ENCODE data around the gene STIM1. TPM values are rescaled to one million over a fixed set of nuclear protein-coding genes. Genes with fewer than 3 reads are reported as not detected.

The STIM1 gene
- total RNA-seq, 2 experiments from 2014 or later, result 62.9 to 68.5 TPM

GRCh38 chr11:3906166-3906565, 50.7 kb downstream of the STIM1 start:
- CTCF ChIA-PET, result interaction anchor here (0.9 to 2.6 kb wide), 10 partner anchors 11 to 167 kb away, joined by 3 to 11 read pairs (median 3); partner anchors contain the start of gene STIM1
- no peaks in the 10 kb centered on the region for H3K27me3 Mint-ChIP-seq (ENCODE audit: low read depth)
- DNase-seq, result peak; percentile 17
- H3K9me3 Mint-ChIP-seq, result no peaks in the 10 kb centered on the region
- intact Hi-C loops (cut with micrococcal nuclease), result loop anchor here (1.0 kb wide), 1 partner anchor 152 kb away; no protein-coding TSS in a partner anchor
- peaks cover 76% of the 10 kb centered on the region for H3K4me1 Mint-ChIP-seq (ENCODE audit: low read depth)
- H3K27ac Mint-ChIP-seq, result peak overlapping the region; percentile 66
- no peaks in the 10 kb centered on the region for H3K36me3 Mint-ChIP-seq (ENCODE audit: low read depth)
- H3K4me3 Mint-ChIP-seq, result no peak overlapping the region

DNA sequence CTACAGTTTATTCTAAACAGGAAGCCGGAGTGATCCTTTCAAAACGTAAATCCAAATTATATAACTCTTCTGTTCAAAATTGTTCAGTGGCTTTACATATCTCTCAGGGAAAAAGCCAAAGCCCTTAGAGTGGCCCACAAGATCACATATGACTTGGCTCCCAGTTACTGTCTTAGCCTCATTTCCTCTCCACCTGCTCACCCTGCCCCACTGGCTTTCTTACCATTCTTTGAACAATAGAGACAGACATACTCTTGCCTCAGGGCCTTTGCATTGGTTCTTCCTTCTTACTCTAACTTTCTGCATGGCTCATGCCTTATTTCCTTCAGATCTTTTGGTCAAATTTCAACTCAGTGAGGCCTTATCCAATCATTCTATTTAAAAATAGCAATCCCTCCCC, 52.1 kb downstream of the STIM1 start:
- DNase-seq, result peak; percentile 58
- H3K9me3 Mint-ChIP-seq, result no peaks in the 10 kb centered on the region
- no peaks in the 10 kb centered on the region for H3K36me3 Mint-ChIP-seq (ENCODE audit: low read depth)
- CTCF ChIA-PET, result interaction anchor here (2.6 kb wide), 1 partner anchor 53 kb away, joined by 11 read pairs; the partner anchor contains the start of gene STIM1
- intact Hi-C loops (cut with micrococcal nuclease), result no loop called here
- H3K27me3 Mint-ChIP-seq (ENCODE audit: low read depth), result no peaks in the 10 kb centered on the region
- no peak overlapping the region for H3K4me3 Mint-ChIP-seq
- H3K4me1 Mint-ChIP-seq (ENCODE audit: low read depth), result peaks cover 68% of the 10 kb centered on the region
- H3K27ac Mint-ChIP-seq, result peak overlapping the region; percentile 14

- intact Hi-C loops (cut with micrococcal nuclease), result no loop called here
- H3K27ac Mint-ChIP-seq, result no peak overlapping the region
- no peaks in the 10 kb centered on the region for H3K36me3 Mint-ChIP-seq (ENCODE audit: low read depth)
- peaks cover 58% of the 10 kb centered on the region for H3K4me1 Mint-ChIP-seq (ENCODE audit: low read depth)
- H3K9me3 Mint-ChIP-seq, result no peaks in the 10 kb centered on the region
- DNase-seq, result no peak
- no peak overlapping the region for H3K4me3 Mint-ChIP-seq
- CTCF ChIA-PET, result no interaction called here
- H3K27me3 Mint-ChIP-seq (ENCODE audit: low read depth), result no peaks in the 10 kb centered on the region
These were observed 54.4 kb downstream of the STIM1 start for GRCh38 chr11:3909901-3910300.

DNA sequence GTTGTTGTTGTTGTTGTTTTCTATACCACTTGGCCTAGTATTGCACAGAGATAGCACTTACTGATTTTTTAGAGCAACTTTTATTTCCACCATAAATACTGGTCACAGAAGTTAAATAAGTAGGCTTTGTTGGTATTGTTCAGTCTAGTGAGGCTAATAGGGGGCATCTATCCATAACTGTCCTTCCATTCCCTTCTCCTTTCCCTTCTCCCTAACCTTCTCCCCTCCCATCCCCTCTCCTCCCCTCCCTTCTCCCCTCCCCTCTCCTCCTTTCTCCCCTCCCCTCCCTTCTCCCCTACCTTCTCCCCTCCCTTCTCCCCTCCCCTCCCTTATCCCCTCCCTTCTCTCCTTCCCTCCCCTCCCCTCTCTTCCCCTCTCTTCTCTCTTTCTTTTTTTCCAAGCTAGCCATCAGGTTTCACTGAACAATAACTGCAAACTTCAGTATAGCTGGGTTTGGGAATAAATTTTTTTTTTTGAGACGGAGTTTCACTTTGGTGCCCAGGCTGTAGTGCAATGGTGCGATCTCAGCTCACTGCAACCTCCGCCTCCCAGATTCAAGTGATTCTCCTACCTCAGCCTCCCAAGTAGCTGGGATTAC, 56.5 kb downstream of the STIM1 start:
- no peak for DNase-seq
- intact Hi-C loops (cut with micrococcal nuclease), result no loop called here
- H3K4me3 Mint-ChIP-seq, result no peak overlapping the region
- H3K9me3 Mint-ChIP-seq, result no peaks in the 10 kb centered on the region
- no peaks in the 10 kb centered on the region for H3K36me3 Mint-ChIP-seq (ENCODE audit: low read depth)
- H3K27ac Mint-ChIP-seq, result no peak overlapping the region
- H3K4me1 Mint-ChIP-seq (ENCODE audit: low read depth), result peaks cover 50% of the 10 kb centered on the region
- CTCF ChIA-PET, result interaction anchor here (0.7 to 0.9 kb wide), 3 partner anchors 14 to 161 kb away, joined by 3 to 4 read pairs (median 3); no protein-coding TSS in a partner anchor
- no peaks in the 10 kb centered on the region for H3K27me3 Mint-ChIP-seq (ENCODE audit: low read depth)

- CTCF ChIA-PET, result interaction anchor here (1.5 kb wide), 1 partner anchor 59 kb away, joined by 7 read pairs; the partner anchor contains the start of gene STIM1
- no peak for DNase-seq
- H3K27ac Mint-ChIP-seq, result no peak overlapping the region
- H3K36me3 Mint-ChIP-seq (ENCODE audit: low read depth), result peaks cover 6% of the 10 kb centered on the region
- intact Hi-C loops (cut with micrococcal nuclease), result no loop called here
- no peaks in the 10 kb centered on the region for H3K27me3 Mint-ChIP-seq (ENCODE audit: low read depth)
- no peak overlapping the region for H3K4me3 Mint-ChIP-seq
- H3K9me3 Mint-ChIP-seq, result peaks cover 5% of the 10 kb centered on the region
- H3K4me1 Mint-ChIP-seq (ENCODE audit: low read depth), result peaks cover 58% of the 10 kb centered on the region
These were observed 58.5 kb downstream of the STIM1 start for GRCh38 chr11:3913921-3914320.

GRCh38 chr11:3914805-3915204, 59.3 kb downstream of the STIM1 start:
- DNase-seq, result no peak
- Mint-ChIP-seq H3K36me3 (ENCODE audit: low read depth) (peaks cover 10% of the 10 kb centered on the region), H3K27me3 (ENCODE audit: low read depth) (no peaks in the 10 kb centered on the region), H3K9me3 (peaks cover 8% of the 10 kb centered on the region), H3K4me3 (no peak overlapping the region), H3K4me1 (ENCODE audit: low read depth) (peaks cover 61% of the 10 kb centered on the region), H3K27ac (no peak overlapping the region)
- intact Hi-C loops (cut with micrococcal nuclease), result no loop called here
- CTCF ChIA-PET, result interaction anchor here (0.7 to 2.3 kb wide), 3 partner anchors 33 to 65 kb away, joined by 6 to 9 read pairs (median 7); partner anchors contain the start of gene STIM1

- Mint-ChIP-seq H3K4me1 (ENCODE audit: low read depth) (peaks cover 68% of the 10 kb centered on the region), H3K36me3 (ENCODE audit: low read depth) (peaks cover 10% of the 10 kb centered on the region), H3K4me3 (no peak overlapping the region), H3K27ac (peak overlapping the region; percentile 67), H3K9me3 (peaks cover 8% of the 10 kb centered on the region), H3K27me3 (ENCODE audit: low read depth) (no peaks in the 10 kb centered on the region)
- intact Hi-C loops (cut with micrococcal nuclease), result no loop called here
- CTCF ChIA-PET, result interaction anchor here (1.4 to 3.3 kb wide), 2 partner anchors 11 to 62 kb away, joined by 4 to 10 read pairs; partner anchors contain the start of gene STIM1
- DNase-seq, result peak; percentile 76
These were observed 61.5 kb downstream of the STIM1 start for GRCh38 chr11:3916962-3917361.

DNA sequence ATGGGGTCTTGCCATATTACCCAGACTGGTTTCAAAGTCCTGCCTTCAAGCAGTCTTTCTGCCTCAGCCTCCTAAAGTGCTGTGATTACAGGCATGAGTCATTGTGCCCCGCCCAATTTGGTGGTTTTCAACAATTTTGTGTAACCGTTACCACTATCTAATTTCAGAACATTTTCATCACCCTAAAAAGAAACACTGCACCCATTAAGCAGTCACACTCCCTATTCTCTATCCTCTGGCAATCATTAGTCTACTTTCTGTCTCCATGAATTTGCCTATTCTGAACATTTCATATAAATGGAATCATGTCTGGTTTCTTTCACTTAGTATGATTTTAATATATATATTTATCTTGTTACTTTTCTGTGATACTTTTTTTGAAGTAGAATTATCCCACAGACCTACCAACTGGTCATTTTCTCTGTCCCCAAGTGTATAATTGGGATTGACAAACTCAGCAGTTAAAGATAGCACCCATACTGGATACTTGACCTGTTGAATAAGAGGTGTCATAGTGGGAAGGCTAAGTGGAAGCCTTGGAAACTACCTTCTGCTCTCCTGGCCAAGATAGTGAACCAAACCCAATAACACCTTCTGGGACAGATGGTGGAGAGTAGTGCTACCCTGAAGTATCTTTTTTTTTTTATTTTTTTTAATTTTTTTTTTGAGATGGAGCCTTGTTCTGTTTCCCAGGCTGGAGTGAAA, 64.8 kb downstream of the STIM1 start:
- CTCF ChIA-PET, result interaction anchor here (0.6 kb wide), 1 partner anchor 163 kb away, joined by 3 read pairs; no protein-coding TSS in a partner anchor
- Mint-ChIP-seq H3K27me3 (ENCODE audit: low read depth) (no peaks in the 10 kb centered on the region), H3K27ac (peak overlapping the region; percentile 74), H3K4me3 (no peak overlapping the region), H3K4me1 (ENCODE audit: low read depth) (peaks cover 61% of the 10 kb centered on the region), H3K9me3 (peaks cover 8% of the 10 kb centered on the region), H3K36me3 (ENCODE audit: low read depth) (peaks cover 10% of the 10 kb centered on the region)
- intact Hi-C loops (cut with micrococcal nuclease), result loop anchor here (1.0 to 2.0 kb wide), 5 partner anchors 15 to 71 kb away; no protein-coding TSS in a partner anchor
- DNase-seq, result peak; percentile 93

DNA sequence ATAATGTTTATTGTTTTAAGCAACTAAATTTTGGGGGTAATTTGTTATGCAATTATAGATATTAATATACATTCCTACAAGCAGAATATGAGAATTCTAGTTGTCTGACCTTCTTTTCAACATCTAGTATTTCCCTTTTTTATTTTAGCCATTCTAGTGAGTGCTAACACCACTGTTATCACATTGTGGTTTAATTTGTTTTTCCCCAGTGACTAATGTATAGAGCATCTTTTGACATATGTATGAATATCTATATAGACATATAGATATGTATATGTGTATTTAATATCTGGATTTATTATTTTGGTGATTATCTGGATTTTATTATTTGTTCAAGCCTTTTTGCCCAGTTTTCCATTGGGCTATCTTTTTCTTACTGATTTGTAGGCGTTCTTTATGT, 66.6 kb downstream of the STIM1 start:
- intact Hi-C loops (cut with micrococcal nuclease), result no loop called here
- CTCF ChIA-PET, result no interaction called here
- Mint-ChIP-seq H3K36me3 (ENCODE audit: low read depth) (peaks cover 10% of the 10 kb centered on the region), H3K27me3 (ENCODE audit: low read depth) (no peaks in the 10 kb centered on the region), H3K4me1 (ENCODE audit: low read depth) (peaks cover 55% of the 10 kb centered on the region), H3K4me3 (no peak overlapping the region), H3K27ac (no peak overlapping the region), H3K9me3 (peaks cover 8% of the 10 kb centered on the region)
- DNase-seq, result no peak

- CTCF ChIA-PET, result interaction anchor here (0.7 to 3.7 kb wide), 6 partner anchors 12 to 147 kb away, joined by 3 to 29 read pairs (median 4); no protein-coding TSS in a partner anchor
- DNase-seq, result no peak
- H3K27me3 Mint-ChIP-seq (ENCODE audit: low read depth), result no peaks in the 10 kb centered on the region
- no peak overlapping the region for H3K4me3 Mint-ChIP-seq
- intact Hi-C loops (cut with micrococcal nuclease), result no loop called here
- no peaks in the 10 kb centered on the region for H3K9me3 Mint-ChIP-seq
- peaks cover 31% of the 10 kb centered on the region for H3K4me1 Mint-ChIP-seq (ENCODE audit: low read depth)
- no peak overlapping the region for H3K27ac Mint-ChIP-seq
- H3K36me3 Mint-ChIP-seq (ENCODE audit: low read depth), result no peaks in the 10 kb centered on the region
These were observed 70.0 kb downstream of the STIM1 start for GRCh38 chr11:3925513-3925912.

- Mint-ChIP-seq H3K9me3 (no peaks in the 10 kb centered on the region), H3K4me3 (no peak overlapping the region), H3K27ac (no peak overlapping the region), H3K4me1 (ENCODE audit: low read depth) (peaks cover 23% of the 10 kb centered on the region), H3K36me3 (ENCODE audit: low read depth) (no peaks in the 10 kb centered on the region), H3K27me3 (ENCODE audit: low read depth) (no peaks in the 10 kb centered on the region)
- CTCF ChIA-PET, result interaction anchor here (0.6 to 3.7 kb wide), 11 partner anchors 11 to 146 kb away, joined by 3 to 29 read pairs (median 4); partner anchors contain the start of gene STIM1
- DNase-seq, result no peak
- intact Hi-C loops (cut with micrococcal nuclease), result loop anchor here (2.0 kb wide), 2 partner anchors 58 to 146 kb away; no protein-coding TSS in a partner anchor
These were observed 71.1 kb downstream of the STIM1 start for GRCh38 chr11:3926458-3927095.

All from activated naive CD4-positive, alpha-beta T cell treated with anti-CD3 and anti-CD28 coated beads for 36 hours (primary cell).